Posterior vena cava (tissue), 2 donors: ENCODE results near the gene COL20A1. TPM values are rescaled to one million over a fixed set of nuclear protein-coding genes. Genes with fewer than 3 reads are reported as not detected.
A peak's percentile ranks its signal among the peaks of the same experiment; 100 is the strongest.

Experiments
- DNase-seq: peaks from one replicate; pipeline ENCODE4 v3.0.0-alpha.2; 2020; ENCODE audit warnings: low spot score
- intact Hi-C, 2 donors: fragments of 100-400 bp; cut with DNase I; formaldehyde crosslinking; loops; one replicate each; pipeline versions ENCODE4 v1.14.1 to v1.14.2; 2022 to 2023
- total RNA-seq, 2 donors: library from RNA; stranded (reverse); fragmentation: NEBNext Ultra II Directional; extraction: Animal tissue kit (Norgen Biotek cat#: 25700); gene quantifications; one replicate each; pipeline ENCODE4 v1.2.1, GENCODE V29; 2021
- donor health status: DM: yes; HTN: yes; CAD: no.
- donor health status: DM: yes; HTN: yes; CAD: no.

The COL20A1 gene
- total RNA-seq, 2 donors from 2014 or later: 0.14 TPM; not detected in 1

DNA sequence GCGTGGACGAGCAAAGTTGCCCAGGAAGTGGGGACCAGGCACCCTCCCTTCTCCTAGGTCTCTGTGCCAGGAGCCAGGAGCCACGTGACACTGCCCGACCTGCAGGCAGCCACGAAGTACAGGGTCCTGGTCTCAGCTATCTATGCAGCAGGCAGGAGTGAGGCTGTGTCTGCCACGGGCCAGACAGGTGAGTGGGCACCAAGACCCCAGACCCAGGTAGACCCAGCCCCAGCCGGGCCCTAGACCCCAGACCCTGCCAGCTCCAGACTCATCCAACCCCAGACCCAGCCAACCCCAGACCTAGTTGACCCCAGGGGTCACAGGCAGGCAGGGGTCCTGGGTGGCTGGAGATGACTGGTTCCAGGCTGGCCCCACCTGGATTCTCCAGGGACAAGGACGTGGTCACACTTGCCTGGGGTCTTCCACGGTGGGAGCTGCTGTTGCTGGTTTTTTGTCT lies 21.1 kb downstream of the COL20A1 start:
- intact Hi-C loops: loop anchor here in 1 of 2 donors (1.0 kb wide), 1 partner anchor 188 kb away; no protein-coding TSS in a partner anchor
- DNase-seq: peak; percentile 75

DNA sequence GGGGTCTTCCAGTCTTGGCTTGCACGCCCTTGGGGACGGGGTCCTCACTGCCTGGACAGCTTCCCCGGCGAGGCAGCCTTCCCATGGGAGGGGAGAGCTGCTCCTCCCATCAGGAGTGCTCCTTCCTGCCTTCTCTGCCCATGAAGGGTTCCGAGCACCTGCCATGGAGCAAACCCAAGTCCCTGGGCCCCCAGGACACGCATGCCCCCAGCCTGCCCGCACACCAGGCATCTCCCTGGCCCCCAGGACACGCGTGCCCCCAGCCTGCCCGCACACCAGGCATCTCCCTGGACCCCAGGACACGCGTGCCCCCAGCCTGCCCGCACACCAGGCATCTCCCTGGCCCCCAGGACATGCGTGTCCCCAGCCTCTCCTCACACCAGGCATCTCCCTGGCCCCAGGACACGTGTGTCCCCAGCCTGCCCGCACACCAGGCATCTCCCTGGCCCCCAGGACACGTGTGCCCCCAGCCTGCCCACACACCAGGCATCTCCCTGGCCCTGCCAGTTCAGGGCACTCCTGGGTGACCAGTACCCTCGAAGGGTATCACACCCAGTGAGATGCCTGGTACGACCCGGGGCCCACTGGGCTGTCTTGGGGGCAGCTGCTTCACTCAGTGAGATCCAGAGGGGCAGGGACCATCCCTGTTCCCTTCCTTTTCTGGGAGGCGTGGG lies 21.7 kb downstream of the COL20A1 start:
- intact Hi-C loops: loop anchor here in 1 of 2 donors (1.0 kb wide), 1 partner anchor 188 kb away; no protein-coding TSS in a partner anchor
- DNase-seq: peak; percentile 70

GRCh38 chr20:63315240-63315689 lies 22.3 kb downstream of the COL20A1 start:
- intact Hi-C loops: no loop called here

DNA sequence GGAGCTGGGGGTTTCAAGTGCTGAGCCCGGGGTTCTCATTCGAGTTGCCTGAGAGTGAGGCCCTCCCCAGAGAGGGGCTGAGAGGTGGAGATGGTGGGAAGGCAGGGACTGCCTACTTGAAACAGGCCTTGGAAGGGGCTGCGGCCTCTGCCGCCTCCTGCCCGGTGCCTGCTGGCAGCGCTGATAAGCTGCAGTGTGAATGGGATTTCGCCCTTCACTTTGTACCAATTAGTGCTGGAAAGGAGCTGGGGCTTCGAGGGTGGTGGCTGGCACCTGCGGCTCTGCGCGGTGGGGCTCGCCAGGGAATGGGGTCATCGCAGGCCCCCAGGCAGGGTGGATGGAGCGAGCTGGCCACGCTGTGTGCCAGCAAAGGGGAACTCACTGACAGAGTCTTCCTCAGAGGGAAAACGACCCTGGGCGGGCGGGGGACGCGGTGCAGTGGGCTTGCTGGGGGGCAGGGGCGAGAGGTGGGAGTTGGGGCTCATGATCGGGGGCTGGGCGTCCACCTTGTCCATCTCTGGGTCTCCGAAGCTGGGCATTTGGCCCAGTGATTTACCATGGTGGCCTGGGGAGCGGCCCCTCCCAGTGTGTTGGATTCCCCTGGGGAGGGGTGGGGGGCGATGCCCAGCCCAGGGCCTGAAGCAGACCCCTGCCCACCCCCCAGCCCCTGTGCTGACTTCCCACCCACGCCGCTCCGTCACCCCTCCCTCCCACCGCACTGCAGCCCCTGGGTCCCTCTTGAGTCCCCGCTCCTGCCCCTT lies 22.9 kb downstream of the COL20A1 start:
- intact Hi-C loops: no loop called here
- peak; percentile 76 for DNase-seq

More at GRCh38 chr20:63315240-63315689, 22.3 kb downstream of the COL20A1 start:
- peak; percentile 74 for DNase-seq

DNA sequence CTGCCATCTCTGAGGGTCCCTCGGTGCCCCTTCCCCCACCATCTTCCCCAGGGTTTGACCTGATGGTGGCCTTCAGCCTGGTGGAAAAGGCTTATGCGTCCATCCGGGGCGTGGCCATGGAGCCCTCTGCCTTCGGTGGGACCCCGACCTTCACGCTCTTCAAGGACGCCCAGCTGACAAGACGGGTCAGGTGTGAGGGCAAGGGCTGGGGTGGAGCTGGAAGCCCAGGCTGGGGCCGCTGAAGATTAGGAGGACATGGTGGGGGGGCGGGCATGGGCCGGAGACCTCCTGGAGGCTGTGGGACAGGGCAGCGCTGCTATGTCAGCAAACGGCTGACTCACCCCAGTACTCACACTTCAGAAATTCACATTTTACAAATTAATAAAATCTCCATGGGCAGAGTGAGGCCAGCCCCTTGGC lies 23.5 kb downstream of the COL20A1 start:
- DNase-seq: peak; percentile 71
- intact Hi-C loops: no loop called here

DNA sequence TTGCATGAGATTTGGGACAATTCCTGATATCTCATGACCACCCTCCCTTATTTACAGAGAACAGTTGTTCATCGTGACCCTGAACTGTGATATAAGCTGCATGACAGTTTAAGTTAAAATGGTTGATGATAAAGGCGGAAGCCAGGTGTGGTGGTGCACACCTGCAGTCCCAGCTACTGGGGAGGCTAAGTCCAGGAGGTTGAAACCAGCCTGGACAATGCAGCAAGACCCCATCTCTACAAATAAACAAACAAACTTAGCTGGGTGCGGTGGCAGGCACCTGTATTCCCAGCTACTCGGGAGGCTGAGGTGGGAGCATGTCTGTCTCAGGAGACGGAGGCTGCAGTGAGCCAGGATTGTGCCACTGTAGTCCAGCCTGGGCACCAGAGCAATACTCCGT lies 24.1 kb downstream of the COL20A1 start:
- DNase-seq: peak; percentile 32
- intact Hi-C loops: no loop called here

- peak; percentile 66 for DNase-seq
- intact Hi-C loops: no loop called here
Observed at GRCh38 chr20:63317601-63318291, 24.8 kb downstream of the COL20A1 start.

- intact Hi-C loops: no loop called here
- DNase-seq: peak; percentile 72
Observed at GRCh38 chr20:63318391-63319163, 25.6 kb downstream of the COL20A1 start.

DNA sequence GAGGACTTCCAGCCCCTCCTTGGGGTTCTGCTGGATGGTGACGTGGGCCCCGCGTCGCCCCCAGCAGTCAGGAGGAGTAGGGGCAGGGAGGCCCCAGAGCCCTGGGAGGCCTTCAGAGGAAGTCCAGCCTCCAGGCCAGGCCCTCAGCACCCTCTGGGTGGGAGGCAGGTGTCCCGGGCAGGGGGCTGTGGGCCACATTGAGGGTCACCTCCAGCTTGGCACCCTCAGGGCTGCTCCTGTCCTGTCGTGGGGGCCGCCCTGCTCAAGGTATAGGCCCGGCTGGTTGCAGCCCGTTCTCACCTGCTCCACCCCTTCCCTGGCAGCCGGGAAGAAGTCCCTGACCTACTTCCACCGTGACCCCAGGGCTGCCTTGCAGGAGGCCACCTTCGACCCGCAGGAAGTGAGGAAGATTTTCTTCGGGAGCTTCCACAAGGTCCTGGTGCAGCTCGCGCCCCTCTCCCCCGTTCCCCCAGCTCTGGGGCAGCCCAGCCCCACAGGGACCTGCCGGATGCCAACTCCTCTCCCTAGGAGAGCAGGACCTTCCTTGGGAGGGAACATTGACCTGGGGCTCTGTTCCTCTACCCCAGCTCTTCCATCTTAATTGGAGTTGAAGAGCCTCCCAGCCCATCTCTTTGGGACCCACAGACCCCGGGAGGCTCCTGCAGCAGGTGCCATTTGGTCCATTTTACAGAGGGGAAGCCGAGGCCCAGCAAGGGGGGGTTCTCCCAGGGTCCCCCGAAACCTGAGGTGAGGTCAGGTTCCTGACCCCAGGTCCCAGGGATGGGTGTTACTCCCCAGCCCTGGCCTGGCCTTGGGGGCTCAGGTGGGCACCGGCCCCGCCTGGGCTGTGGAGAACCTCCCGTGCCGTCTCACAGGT lies 26.4 kb downstream of the COL20A1 start:
- intact Hi-C loops: no loop called here
- peak; percentile 79 for DNase-seq

GRCh38 chr20:63320041-63320511 lies 27.1 kb downstream of the COL20A1 start:
- DNase-seq: peak; percentile 76
- intact Hi-C loops: no loop called here

DNA sequence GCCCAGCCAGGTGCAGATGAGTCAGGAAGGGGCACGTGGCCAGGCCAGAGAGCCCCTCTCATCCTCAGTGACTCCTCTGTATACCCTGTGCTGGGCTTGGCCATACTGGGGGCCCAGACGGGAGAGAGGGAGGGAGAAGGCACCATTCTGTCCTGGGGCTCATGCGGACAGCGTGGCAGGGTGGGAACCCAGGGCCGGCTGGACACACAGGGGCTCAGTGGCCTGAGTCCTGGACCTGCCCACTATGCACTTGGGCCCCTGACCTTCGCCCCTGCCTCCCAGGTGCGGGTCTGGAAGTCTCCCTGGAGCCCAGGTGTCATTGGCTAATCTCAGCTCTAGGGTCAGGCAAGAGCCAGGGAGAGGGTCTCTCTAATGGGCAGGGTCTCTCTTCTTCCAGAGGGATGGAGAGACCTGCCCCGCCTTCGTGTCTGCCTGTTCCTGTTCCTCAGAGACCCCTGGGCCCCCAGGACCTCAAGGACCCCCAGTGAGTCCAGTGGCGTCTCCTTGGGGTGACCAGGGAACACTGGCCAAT lies 27.7 kb downstream of the COL20A1 start:
- DNase-seq: peak; percentile 58
- intact Hi-C loops: no loop called here

DNA sequence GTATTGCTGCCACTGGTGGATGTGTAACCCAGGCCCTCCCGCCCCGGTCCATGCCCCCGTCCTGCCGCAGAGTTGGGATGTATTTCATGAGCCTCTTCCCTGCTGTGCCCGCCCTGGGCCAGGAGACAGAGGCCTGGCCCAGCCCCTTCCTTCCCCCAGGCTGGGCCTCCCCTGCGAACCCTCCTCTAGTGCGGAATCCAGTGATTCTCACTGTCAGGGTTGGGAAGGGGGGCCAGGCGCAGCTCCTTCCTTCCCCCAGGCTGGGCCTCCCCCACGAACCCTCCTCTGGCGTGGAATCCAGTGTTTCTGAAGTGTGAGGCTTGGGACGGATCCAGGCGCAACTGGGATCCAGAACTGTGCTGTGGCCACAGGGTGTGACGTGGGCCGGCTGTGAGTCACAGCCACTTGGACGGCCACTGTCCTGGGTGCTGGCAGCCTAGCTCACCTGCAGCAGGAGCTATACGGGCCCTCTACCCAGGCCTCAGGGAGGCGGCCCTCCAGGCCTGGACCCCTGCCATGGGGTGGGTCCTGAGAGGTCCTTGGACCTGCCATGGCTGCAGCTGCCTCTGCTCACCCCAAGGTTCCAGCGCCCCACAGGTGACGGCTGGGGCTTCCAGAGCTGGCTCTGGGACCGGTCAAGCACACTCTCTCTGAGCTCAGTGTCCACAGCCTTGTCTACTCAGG lies 28.3 kb downstream of the COL20A1 start:
- peak; percentile 89 for DNase-seq
- intact Hi-C loops: no loop called here

- intact Hi-C loops: no loop called here
- DNase-seq: peak; percentile 80
Observed at GRCh38 chr20:63322146-63322932, 29.4 kb downstream of the COL20A1 start.

- intact Hi-C loops: no loop called here
- DNase-seq: no peak
Observed at GRCh38 chr20:63322933-63323273, 29.9 kb downstream of the COL20A1 start.

- DNase-seq: peak; percentile 60
- intact Hi-C loops: no loop called here
Observed at GRCh38 chr20:63323357-63323981, 30.5 kb downstream of the COL20A1 start.

DNA sequence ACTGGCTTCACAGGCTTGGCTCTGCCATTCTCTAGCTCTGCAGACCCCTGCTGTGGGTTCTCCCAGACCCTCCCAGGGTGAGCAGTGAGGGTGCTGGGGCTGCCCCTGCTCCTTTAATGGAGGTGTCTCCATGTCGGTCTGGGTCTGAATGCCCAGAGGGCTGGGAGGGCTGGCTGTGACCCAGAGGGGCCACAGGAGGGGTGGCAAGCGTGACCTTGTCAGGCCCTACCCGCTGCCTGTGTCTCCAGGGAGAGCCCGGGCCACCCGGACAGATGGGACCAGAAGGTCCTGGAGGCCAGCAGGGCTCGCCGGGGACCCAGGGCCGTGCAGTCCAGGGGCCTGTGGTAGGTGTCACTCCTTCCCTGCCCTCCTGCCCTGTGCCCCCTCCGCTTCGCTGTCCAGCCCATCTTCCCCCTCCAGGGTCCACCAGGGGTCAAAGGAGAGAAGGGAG lies 32.1 kb downstream of the COL20A1 start:
- DNase-seq: peak; percentile 76
- intact Hi-C loops: no loop called here
